T-helper 9 cell (primary cell): ENCODE results near the gene GSG1L.

Source experiments
- DNase-seq: peaks from one replicate; pipeline ENCODE4 v3.0.0-alpha.2; 2020

The GSG1L gene

DNA sequence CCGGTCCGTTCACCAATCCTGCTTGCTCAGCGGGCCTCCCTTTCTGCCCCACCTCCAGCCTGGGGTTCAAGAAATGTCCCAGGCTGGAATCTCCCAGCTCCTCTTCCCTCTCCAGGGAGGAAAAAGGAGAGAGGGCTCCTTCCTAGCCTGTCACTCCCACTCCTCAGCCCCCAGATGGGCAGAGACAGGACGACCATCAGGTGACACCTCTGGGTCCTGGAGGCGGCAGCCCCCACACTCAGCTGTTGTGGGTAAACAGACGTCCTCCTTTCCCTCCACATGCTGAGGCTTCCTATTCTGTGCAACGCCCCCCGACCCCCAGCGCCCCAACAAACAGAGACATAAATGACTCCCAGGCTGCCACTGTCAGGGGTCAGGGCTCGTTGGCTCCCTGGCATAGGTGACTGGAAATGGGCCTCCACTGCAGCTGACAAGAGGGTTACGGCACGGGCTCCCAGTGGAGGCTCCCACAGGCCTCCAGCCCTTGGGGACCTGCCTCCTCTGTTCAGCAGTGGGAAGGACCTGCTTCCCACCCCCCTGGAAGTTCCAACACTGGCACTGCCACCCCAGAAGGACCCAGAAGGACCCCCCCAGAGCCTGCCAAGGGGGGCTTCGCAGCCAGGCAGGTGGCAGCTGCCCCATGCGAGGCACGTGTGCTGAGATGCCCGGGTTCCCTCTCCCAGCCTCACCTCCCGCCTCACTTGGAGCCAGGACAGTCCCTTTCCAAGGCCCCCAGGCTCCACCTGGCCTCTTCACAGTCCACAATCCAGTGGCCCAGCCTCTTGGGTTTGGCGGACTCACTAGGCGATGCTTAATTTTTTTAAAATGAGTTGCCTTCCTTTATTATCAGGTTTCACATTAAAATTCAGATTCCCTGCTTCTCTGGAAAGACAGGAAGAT lies 281.3 kb downstream of the GSG1L start:
- no peak for DNase-seq

DNA sequence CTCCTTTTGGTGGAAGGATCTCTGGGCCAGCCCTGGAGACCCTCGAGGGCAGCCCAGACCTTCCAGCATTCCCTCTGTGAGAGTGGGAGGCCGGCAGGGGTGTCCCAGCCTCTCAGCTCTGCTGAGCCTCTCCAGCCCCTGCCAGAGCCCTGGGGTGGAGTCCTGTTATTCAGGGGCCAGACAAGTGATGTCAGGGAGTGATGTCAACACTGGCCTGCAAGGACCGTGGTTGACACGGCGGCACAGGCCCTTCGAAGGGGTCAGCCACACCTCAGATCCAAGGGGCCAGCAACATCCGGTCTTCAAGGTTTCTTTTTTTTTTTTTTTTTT lies 282.4 kb downstream of the GSG1L start:
- no peak for DNase-seq

DNA sequence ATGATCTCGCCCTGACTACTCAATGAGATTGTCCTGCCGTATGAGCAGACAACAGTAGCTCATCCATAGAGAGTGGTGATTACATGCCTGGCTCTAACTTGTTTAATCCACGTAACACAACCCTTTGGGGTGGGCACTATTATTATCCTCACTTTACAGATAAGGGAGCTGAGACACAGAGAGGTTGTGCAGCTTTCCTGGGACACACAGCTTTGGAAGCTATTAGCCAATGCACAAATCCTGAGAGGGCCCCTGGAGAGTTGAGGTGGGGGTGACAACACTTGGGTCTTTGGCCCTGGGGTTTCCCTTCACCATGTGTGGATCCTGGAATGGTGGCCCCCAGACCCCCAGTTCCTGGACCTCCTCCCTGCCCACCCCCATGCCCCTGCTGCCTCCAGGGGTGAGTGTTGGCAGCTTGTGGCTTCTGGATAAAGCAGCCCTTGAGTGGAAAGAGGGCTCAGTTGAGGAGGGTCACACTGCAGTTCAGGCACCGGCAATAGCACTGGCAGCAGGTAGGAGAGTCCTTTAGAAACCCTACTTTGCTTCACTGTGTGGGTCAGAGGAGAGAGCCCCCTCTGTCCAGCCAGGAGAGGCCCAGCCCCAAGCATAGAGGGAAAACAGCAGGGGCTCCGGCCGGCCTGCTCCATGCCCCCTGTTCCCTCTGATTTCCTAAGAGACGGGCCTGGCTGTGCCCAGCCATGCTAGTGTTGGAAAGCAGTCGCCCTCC lies 282.9 kb downstream of the GSG1L start:
- no peak for DNase-seq

DNA sequence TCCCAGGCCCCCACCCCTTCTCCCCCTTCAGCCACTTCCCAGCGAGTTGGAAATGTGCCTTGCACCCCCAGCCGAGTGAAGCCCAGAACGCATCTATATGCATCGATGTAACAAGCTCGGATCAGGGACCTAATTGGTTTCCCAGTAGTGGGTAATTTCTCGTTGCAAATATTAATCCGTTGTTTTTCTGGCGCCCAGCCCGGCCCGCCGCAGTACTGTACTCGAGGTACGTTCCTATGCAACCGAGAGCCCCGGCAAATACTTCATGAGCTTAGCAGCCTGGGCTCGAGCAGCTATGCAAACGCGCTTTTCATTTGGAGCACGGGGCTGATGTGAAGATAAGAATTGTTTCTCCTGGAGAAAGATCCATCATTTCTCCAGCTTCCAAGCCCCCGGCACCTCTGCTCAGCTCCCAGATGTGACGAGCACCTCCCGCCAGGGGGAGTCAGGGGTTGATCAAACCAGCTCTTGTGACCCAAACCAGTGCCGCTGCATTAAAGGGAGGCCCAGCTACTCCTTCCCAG lies 283.8 kb downstream of the GSG1L start:
- no peak for DNase-seq

DNA sequence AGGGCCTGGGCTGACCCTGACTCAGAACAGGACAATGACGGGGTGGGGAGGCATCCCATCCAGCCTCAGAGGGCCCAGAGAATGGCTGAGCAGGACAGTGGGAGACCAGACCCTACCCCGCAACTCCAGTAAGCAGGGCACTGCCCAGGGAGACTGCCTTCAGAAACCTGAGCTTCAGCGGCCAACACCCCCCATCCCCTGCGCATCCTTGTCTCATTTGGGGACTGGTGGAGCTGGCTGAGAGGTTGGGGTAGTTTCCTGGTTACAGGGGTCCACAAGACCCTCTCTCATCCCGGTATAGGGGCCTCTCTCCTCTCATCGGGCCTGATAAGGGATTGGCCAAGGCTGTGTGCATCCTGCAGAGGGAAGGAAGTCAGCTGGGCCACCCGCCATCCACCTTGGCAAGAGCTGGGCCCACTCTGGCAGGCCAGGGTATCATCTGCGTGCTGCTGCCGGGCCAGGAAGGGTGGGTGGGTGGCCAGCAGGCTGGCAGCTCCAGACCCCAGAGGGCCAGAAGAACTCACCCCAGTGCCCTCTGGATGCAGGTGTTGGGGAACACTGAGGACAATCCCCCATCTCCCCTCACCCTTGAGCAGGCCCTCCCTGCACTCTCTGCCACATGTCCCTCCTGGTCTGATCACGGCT lies 284.5 kb downstream of the GSG1L start:
- DNase-seq: no peak

DNA sequence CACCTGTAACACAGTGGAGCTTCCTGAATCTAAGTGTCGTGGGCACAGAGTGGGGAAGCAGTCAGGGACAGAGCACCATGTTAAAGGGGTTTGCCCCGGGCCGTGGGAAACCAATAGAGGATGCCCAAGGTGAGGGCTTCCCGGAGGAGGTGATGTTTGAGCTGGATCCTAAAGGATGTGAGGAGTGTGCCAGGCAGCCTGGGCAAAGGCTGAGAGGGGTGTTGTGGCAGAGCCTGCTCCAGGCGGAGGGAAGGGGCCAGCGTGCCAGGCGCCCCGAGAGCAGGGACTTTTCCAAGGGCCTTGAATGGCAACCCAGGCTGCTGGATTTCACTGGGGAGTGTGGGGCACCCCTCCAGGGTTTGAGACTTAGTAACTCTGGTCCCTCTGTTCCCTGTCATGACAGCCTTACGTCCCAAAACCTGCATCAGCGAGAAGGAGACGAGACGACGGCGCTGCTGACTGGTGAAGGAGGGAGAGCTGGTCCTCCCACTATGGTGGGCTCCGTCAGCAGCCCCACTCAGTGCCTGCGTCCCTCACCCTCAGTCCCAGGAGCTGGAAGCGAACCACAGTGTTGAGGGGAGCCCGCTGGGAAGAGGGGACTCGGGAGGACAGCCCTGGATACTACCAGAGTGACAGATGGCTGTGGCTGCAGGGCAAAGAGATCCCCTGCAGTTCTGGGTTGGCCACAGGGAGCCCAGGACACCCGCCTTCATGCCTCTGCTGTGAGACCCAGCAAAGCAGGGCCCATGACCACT lies 285.2 kb downstream of the GSG1L start:
- DNase-seq: no peak

DNA sequence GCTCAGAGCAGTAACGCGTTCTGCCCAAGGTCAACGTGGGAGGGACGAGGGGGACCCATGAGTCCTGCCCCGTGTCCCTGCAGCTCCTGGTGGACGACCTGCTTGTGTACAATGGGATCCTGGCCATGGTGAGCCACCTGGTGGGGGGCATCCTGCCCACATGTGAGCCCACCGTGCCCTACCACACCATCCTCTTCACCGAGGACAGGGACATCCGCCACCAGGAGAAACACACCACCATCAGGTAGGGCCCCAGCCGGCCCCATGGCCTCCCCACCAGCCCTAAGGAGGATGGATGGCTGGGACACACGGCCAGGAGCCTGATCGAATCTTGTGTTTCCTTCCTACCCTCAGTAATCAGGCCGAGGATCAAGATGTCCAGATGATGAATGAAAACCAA lies 286.0 kb downstream of the GSG1L start:
- no peak for DNase-seq

DNA sequence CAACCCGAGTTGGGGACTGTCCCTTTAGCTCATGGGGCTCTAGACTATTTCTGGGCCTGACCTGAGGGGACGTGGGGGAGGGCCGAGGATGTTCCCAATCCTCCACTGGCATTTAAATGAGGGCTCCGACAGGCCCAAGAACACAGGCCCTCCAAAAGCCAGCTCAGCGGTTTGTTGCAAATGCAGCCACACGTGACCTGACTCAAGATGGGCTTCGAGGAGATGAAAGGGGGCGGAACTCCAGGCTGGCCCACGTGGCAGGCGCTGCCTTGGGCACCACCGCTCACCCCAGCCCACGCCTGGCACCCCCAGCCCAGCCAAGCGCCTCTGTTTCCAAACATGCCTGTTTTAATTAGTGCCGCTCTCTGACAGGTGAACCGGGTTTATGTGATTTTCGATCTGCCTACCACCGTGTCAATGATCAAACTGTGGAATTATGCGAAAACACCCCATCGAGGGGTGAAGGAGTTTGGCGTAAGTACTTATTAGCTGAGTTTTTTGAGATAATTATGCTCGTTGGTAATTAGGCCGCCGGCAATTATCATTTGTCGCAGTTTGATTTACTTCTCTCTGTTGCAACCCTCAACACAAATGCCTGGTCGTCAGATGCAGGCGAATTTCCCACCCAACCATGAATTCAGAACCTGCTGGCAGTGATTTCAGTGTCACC lies 286.8 kb downstream of the GSG1L start:
- DNase-seq: no peak

DNA sequence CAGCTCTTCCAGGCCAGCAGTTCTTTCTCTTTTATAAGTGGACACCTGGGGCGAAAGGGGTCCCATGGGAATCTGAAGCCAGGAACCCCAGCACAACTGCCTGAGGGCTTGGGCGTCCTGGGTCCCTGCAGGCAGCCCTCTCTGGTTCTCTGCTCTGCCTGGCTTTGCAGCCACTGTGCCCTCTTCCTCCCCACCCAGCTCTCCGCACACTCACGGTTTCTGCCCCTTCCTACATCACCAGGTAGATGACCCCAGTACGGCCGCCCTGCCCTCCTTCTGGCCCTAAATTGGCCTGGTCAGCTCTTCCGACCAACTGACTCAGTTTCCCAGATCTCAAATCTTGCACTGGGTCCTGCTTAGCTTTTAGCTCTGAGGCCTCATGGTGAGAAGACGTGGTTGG lies 288.3 kb downstream of the GSG1L start:
- DNase-seq: no peak

DNA sequence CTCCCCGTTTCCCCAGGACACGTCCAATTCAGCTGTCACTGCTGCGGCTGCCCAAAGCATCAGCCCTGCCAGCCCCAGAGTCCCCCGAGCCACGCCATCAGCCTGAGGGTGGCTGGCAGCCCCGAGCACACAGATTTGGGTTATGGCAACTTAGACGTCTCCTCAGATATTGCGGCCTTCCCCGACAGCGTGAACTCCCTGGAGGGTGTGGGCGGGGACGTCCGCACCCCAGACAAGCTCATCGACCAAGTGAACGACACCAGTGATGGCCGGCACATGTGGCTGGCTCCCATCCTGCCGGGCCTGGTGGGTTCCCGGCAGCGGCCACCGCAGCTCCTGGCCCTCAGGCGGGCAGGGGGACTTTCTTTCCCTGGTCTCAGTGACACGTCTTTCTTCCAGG lies 288.7 kb downstream of the GSG1L start:
- DNase-seq: no peak

DNA sequence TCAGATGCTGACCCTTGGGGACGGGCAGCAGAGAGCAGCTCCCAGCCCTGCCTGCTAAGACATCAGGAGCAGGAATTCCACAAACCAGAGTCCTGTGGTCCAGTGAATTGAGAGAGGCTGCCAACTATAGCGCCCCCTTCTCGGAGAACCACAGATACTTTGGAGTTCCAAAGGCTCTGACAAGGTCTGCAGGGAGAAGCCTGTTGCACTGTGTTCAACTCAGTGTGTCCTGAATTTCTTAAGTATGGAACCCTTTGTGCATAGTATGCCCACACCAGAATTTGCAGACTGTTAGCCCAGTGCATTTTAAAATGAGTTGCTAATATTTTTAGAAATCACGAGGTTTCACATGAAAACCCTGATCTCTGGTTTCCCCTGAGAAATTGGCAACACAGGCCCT lies 290.2 kb downstream of the GSG1L start:
- DNase-seq: no peak

DNA sequence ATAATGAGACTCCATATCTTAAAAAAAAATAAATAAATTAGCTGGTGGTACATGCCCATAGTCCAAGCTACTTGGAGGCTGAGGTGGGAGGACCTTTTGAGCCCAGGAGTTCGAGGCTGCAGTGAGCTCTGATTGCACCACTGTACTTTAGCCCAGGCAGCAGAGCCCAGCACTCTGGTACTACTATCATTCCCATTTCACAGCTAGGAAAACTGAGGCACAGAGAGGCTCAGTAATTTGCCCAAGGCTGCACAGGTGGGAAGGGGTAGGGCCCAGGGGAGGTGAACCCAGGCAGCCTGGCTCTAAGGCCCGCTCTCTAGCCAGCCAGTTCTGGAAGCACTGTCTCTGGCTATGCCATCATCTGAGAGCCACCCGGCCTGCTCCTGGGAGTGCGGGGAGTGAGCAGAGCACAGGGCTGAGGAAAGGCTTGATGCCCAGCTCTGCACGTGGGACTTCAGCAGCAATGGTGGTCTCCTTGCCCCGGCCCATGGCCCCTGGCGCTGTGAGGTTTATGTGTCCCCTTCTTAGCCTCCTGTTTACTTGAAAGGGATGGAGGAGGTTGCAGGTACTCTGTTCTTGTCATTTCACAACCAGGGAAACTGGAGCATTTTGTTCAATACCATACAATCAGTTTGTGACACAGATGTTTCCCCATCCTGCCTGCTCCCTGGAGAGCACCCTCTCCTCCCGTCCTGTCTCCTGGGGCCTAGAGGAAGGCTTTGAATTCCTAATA lies 291.3 kb downstream of the GSG1L start:
- no peak for DNase-seq

DNA sequence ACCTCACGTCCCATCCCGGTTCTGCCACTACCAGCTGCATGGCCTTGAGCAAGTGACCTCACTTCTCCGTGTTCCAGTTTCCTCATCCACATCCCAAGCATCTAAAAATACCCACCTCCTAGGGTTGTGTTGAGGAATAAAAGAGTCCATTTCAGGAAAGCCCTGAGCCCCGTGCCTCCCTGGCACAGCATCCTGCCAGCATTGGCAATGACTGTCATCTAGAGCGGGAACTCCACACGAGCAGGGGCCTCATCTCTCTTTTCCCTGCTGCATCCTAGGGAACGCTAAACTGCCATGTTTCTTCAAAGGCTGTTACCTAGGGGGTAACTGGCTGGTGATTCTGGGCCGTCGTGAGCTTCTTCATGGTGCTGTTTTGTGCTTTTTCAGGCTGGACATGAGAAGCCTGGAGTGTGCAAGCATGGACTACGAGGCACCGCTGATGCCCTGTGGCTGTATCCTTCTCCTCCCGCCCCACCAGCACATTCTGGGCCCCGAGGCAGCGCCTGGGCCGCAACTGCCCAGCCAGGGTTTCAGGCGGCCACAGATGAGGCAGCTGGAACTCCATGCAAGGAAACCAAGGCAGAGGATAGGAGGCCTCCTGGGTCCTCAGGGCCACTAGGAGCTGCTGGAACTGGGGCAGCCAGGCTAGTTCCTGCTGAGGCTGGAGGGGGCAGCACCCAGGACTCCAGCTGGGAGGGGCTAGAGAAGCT lies 292.2 kb downstream of the GSG1L start:
- DNase-seq: no peak

DNA sequence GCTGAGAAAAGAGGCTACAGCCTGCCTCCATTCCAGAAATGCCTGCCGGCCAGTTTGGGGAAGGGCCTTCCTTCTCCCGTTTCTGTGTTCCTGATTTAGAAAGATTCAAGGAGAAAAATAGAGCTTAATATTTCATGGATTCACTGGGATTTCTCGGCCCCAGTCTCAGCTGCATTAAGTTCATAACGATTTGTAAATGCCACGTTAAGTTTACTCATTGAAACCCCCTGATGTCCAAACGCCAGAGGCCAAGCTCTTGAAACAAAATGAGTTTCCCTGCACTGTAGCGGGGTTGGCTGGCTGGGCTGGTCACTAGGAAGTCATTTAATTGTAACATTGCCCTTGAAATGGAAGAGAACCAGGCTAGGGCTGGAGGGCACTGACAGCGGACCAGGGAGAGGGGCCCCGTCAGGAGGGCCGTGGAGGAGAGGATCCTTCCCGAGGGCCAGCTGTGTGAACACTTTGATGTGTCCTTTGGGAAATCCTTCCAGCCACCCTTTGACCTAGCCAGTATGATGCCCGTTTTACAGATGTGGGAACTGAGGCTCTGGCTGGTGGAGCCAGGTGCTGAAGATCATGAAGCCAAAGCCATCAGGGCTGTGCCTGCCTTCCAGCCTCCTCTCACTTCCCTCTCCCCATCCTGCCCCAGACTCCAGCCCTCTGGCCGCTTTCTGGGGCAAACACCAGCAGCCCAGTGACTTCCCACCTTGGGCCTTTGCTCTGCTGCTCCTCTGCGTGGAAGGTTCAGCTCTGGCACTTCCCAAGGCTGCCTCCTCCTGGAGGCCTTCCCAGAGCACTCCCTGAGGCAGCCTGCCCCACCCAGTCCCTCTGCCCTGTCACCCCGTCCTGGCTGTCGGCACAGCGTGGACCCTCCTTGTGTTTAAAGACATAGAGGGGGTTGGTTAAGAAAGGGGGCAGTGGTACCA lies 293.0 kb downstream of the GSG1L start:
- DNase-seq: no peak

DNA sequence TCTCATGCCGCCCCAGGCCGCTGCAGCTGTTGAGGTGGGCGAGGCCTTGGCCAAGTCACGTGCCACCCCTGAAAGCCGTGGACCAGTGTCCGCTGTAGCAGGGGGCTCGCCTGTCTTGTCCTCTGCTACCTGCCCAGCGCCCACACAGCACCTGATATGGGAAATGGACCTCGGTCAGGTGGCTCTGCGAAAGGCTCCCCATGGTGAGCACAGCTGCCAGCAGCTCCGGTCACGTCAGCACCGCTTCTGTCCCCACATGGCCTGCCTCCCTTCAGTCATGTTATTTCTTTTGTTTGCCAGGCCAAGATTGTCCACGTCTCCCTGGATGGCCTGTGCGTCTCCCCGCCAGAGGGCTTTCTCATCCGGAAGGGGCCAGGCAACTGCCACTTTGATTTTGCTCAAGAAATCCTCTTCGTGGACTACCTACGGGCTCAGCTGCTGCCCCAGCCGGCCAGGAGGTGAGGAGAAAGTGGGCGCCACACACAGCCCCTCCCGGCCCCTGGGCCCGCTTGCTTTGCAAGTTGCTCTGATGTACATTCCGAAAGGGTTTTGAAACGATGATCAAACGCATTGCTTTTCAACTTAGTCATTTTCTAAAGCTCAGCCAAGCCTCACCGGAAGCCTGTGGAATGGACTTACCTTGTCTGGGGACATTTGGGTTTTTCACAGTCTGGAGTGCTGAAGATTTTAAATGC lies 293.8 kb downstream of the GSG1L start:
- DNase-seq: no peak

DNA sequence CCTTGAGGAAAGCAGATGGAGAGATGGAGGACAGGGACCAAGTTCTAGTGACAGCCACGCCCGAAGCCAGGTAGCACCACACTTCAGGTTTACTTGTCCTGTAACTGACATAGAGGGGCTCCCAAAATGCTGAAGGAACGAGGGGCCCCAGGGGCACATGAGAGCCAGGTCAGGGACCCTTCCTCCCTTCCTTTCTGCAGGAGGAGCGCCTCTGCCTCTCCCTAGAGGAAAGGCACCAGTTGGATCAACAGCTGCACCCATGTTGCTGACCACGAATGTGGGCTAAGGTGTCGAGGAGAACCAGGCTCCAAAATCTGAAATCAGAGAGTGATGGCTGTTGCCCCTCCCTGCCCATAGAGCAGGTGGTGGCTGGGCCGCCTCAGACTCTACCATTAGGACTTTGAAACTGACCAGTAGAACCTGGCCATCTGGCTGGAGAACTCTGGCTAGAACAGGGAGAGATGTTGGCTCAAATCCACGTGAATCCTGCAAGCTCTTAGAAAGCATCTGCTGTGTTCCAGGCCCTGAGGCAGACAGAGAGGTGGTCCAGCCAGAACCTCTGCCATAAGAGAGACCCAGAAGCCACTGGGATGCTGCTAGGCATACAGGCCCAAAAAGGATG lies 294.8 kb downstream of the GSG1L start:
- DNase-seq: no peak

DNA sequence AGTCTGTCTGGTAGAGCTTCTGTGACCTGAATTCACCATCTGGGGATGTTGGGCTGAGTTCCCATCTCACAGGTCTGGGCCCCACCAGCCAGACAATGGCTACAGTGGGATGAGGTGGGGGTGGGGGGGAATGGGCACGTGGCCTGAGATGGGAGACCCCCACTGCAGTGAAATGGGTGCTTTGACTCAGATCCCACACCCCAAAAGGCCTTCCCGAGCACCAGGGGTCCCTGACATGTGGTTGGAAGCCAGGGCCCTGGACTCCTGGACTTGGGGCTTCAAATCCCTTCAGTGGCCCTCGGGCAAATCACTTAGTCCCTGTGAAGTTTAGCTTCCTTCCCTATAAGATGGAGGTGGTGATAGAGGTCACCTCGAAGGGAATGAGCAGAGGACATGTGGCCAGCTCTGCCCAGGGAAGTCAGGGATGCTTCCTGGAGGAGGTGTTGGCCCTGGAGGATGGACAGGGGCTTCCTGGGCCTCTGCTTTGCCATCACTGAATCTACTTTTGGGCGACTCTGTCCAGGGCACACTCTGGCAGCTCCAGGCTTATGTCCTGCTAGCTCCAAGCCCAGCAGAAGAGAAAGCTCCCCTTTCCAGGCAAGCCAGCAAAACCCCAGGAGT lies 295.4 kb downstream of the GSG1L start:
- DNase-seq: no peak

DNA sequence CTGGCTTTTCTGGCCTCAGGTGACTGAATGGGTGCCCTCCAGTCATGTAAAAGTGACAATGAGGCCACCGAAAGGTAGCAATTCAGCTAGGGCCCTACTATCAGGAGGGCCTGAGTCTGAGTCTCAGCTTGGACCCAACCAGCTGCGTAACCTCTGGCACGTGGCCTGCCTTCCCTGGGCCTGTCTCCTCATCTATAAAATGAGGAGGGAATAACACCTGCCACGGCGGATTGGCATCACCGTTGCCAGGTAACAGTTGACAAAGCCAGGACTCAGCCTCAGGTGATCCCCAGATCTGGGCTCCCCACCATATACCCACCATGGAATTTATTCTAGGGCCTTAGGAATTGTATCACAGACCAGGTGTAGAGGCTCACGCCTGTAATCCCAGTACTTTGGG lies 296.4 kb downstream of the GSG1L start:
- DNase-seq: no peak
